GM12891 (cell line): ENCODE measurements around the gene GSTM3.

Experiments used
- POLR2A ChIP-seq: IDR thresholded peaks from 2 replicates; pipeline ENCODE4 v1.6.1; 2011; ENCODE audit warnings: low read depth, low read length, control low read depth
- POLR2AphosphoS5 ChIP-seq: IDR thresholded peaks from 2 replicates; pipeline ENCODE4 v1.6.1; 2011; ENCODE audit warnings: low read depth, low read length, control low read depth
- TAF1 ChIP-seq: IDR thresholded peaks from 2 replicates; pipeline ENCODE4 v1.6.1; 2011; ENCODE audit warnings: low read depth, low read length, control low read depth

- TF ChIP-seq TAF1, result no peak
- no peak for TF ChIP-seq POLR2AphosphoS5
- no peak for TF ChIP-seq POLR2A
These were observed 36.7 kb downstream of the GSTM3 start for GRCh38 chr1:109704173-109704572.
